Glutamatergic neuron (in vitro differentiated cells): ENCODE measurements around the gene FAM240B. TPM values are rescaled to one million over a fixed set of nuclear protein-coding genes. Genes with fewer than 3 reads are reported as not detected.

Experiments
- DNase-seq: peaks from one replicate; pipeline ENCODE4 v3.0.0; 2022
- H3K27ac Mint-ChIP-seq: one replicate; pipeline ENCODE4 v1.8.0; 2020; ENCODE audit warnings: mild to moderate bottlenecking, mixed read lengths, inconsistent platforms; ENCODE audit not compliant: unreplicated experiment
- H3K27me3 Mint-ChIP-seq: one replicate; pipeline ENCODE4 v1.8.0; 2020; ENCODE audit warnings: mild to moderate bottlenecking, moderate library complexity, mixed read lengths, inconsistent platforms; ENCODE audit not compliant: unreplicated experiment
- H3K36me3 Mint-ChIP-seq: one replicate; pipeline ENCODE4 v1.8.0; 2020; ENCODE audit warnings: mild to moderate bottlenecking, mixed read lengths, inconsistent platforms; ENCODE audit not compliant: unreplicated experiment
- H3K4me1 Mint-ChIP-seq: one replicate; pipeline ENCODE4 v1.8.0; 2020; ENCODE audit warnings: mild to moderate bottlenecking, low read depth, mixed read lengths, inconsistent platforms; ENCODE audit not compliant: unreplicated experiment
- H3K4me3 Mint-ChIP-seq: one replicate; pipeline ENCODE4 v1.8.0; 2020; ENCODE audit warnings: mild to moderate bottlenecking, mixed read lengths, inconsistent platforms; ENCODE audit not compliant: unreplicated experiment
- H3K9me3 Mint-ChIP-seq: one replicate; pipeline ENCODE4 v1.8.0; 2020; ENCODE audit warnings: mild to moderate bottlenecking, moderate library complexity, mixed read lengths, inconsistent platforms; ENCODE audit not compliant: unreplicated experiment
- total RNA-seq: library from RNA; stranded (reverse); fragmentation: NEBNext Ultra II Directional; extraction: Animal tissue kit (Norgen Biotek cat#: 25700); gene quantifications from one replicate; pipeline ENCODE4 v1.2.1, GENCODE V29; 2021; ENCODE audit not compliant: unreplicated experiment
- TF ChIP-seq, protein P1 (sequence below): fragments of 200-600 bp; sonication (generic); IDR thresholded peaks from one replicate; pipeline ENCODE4 v1.5.0; 2021; ENCODE audit not compliant: partially characterized antibody, unreplicated experiment

The FAM240B gene
- total RNA-seq, 1 donor from 2014 or later = not detected

DNA sequence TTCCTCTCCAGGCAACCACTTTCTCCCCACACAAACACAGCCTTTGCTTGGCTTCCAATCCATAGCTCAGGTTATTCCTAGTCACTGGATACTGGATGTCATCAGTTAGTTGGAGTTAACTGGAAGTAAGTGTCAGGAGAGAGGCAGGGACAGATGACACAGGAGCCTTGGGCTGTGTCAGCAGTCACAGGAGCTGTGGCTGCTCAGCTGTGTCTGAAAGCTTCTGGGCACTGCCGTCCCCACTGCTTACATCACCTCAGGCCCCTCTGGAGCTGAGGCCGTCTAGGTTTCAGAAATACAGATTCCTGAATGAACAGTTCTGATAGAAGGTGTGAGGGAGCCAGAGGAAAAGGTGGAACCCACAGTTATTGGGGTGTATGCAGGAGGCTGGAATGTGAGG, 17.3 kb upstream of the FAM240B start:
- Mint-ChIP-seq H3K27me3 (peaks cover 2% of the 10 kb centered on the region), H3K4me3 (no peak overlapping the region), H3K36me3 (no peaks in the 10 kb centered on the region), H3K9me3 (peaks cover 4% of the 10 kb centered on the region), H3K27ac (no peak overlapping the region), H3K4me1 (peaks cover 3% of the 10 kb centered on the region)
- TF ChIP-seq, protein P1, sequence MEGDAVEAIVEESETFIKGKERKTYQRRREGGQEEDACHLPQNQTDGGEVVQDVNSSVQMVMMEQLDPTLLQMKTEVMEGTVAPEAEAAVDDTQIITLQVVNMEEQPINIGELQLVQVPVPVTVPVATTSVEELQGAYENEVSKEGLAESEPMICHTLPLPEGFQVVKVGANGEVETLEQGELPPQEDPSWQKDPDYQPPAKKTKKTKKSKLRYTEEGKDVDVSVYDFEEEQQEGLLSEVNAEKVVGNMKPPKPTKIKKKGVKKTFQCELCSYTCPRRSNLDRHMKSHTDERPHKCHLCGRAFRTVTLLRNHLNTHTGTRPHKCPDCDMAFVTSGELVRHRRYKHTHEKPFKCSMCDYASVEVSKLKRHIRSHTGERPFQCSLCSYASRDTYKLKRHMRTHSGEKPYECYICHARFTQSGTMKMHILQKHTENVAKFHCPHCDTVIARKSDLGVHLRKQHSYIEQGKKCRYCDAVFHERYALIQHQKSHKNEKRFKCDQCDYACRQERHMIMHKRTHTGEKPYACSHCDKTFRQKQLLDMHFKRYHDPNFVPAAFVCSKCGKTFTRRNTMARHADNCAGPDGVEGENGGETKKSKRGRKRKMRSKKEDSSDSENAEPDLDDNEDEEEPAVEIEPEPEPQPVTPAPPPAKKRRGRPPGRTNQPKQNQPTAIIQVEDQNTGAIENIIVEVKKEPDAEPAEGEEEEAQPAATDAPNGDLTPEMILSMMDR = no peak
- no peak for DNase-seq

DNA sequence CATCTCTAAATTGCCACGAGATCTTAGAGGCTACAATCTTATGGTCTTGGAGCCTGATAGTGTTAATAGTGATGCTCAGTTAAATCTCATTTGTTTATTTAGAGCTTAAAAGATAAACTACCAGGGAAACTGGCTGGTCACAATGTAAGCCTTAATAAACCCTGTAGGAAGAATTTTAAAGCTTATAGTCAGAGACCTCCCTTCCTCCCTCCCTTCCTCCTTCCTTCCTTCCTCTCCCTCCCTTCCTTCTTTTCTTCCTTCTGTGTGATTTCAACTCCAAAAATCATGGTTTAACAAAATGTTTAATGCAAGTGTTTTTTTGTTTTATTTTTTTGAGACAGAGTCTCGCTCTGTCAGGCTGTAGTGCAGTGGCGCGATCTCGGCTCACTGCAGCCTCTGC, 14.9 kb upstream of the FAM240B start:
- Mint-ChIP-seq H3K36me3 (no peaks in the 10 kb centered on the region), H3K4me1 (peaks cover 3% of the 10 kb centered on the region), H3K27me3 (peaks cover 2% of the 10 kb centered on the region), H3K27ac (no peak overlapping the region), H3K4me3 (no peak overlapping the region), H3K9me3 (peaks cover 4% of the 10 kb centered on the region)
- TF ChIP-seq, protein P1 = no peak
- DNase-seq = no peak

DNA sequence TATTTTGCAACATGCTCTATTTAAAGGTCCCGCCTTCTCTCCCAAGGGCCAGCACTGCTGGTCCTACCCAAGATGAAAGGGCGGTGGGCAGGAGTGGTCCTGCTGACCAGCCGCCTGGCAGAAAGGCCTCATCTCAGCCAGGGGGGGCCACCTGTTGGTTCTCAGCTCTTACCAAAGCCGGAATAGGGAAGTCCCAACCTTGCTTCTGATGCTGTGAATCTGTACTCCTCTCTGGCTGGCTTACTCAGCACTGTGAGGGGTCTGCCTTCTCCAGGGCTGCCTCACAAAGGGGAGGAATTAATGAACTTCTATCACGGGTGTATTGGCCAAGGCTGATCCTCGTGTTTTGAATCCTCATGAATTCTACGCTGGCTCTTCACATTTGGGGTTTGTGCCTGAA, 13.6 kb upstream of the FAM240B start:
- no peak overlapping the region for H3K4me3 Mint-ChIP-seq
- TF ChIP-seq, protein P1 = no peak
- peaks cover 5% of the 10 kb centered on the region for H3K36me3 Mint-ChIP-seq
- H3K9me3 Mint-ChIP-seq = no peaks in the 10 kb centered on the region
- no peak for DNase-seq
- no peak overlapping the region for H3K27ac Mint-ChIP-seq
- H3K27me3 Mint-ChIP-seq = peaks cover 2% of the 10 kb centered on the region
- H3K4me1 Mint-ChIP-seq = peaks cover 3% of the 10 kb centered on the region

DNA sequence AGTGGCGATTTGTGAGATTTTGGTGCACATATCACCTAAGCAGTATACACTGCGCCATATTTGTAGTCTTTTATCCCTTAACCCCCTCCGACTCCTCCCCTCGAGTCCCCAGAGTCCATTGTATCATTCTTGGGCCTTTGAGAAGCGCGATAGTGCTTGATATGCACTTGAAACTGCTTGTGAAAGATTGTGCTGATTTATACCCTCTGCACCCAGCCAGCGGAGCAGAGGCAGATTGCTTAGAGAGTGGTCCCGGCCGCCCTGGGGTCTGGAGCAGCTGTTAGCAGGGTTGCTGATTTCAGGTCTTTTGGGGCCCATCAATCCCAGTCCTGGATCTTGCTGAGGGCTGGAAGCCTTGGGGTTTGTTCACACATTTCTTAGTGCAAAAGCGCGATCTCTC, 13.0 kb upstream of the FAM240B start:
- TF ChIP-seq, protein P1 = no peak
- no peak overlapping the region for H3K4me3 Mint-ChIP-seq
- H3K27me3 Mint-ChIP-seq = peaks cover 2% of the 10 kb centered on the region
- no peaks in the 10 kb centered on the region for H3K9me3 Mint-ChIP-seq
- H3K27ac Mint-ChIP-seq = no peak overlapping the region
- H3K4me1 Mint-ChIP-seq = peaks cover 3% of the 10 kb centered on the region
- peaks cover 5% of the 10 kb centered on the region for H3K36me3 Mint-ChIP-seq
- DNase-seq = no peak

DNA sequence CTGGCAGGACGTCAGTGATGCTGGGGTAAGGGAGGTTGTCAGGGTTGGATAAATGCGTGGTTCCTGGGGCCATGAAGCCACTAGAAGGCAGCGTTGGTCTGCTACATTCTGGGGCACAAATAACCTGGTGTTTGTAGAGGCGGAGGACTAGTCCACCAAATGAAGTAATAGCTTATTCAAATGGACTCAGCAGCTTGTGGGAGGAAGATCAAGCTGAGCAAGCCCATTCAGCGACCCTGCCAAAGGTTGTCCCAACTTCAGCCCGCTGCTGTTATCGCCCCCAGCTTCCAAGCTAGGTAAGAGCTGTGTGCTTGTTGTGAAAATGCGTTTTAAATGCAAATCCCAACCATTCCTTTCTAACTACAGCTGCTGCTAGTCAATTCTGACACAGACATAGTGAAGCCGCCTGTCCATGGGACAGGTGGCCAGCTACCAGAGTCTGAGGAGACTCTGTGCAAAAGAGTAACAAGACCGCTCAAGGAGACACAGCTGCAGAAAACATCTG, 7.6 kb upstream of the FAM240B start:
- no peaks in the 10 kb centered on the region for H3K9me3 Mint-ChIP-seq
- H3K27me3 Mint-ChIP-seq = no peaks in the 10 kb centered on the region
- no peak overlapping the region for H3K4me3 Mint-ChIP-seq
- peak; percentile 30 for DNase-seq
- peaks cover 5% of the 10 kb centered on the region for H3K36me3 Mint-ChIP-seq
- H3K4me1 Mint-ChIP-seq = no peaks in the 10 kb centered on the region
- H3K27ac Mint-ChIP-seq = no peak overlapping the region
- TF ChIP-seq, protein P1 = no peak
